Right lung (tissue), 5 donors: ENCODE data around the gene MYL9. TPM values are rescaled to one million over a fixed set of nuclear protein-coding genes. Genes with fewer than 3 reads are reported as not detected.
"Not testable (repeated sequence)": the region's sequence is repeated elsewhere in the genome, so short reads cannot be mapped to it uniquely, and the experiment has no call there.

Source experiments
- DNase-seq, 2 donors: peaks; one replicate each; pipeline ENCODE4 v3.0.0-alpha.2; 2013
- polyA plus RNA-seq, 5 donors: library from polyadenylated mRNA; unstranded; fragments of 120-200 nt; gene quantifications; one replicate each; pipeline versions ENCODE4 v1.2.1 to v1.2.3, GENCODE V29; 2013; ENCODE audit warnings: inconsistent platforms in 1 of 5, low replicate concordance in 1 of 5; ENCODE audit not compliant: insufficient read length in 5 of 5, insufficient read depth in 1 of 5

MYL9 gene
- polyA plus RNA-seq, 5 donors = 177 to 391 (median 226) TPM

GRCh38 chr20:36547186-36548005, 6.1 kb downstream of the MYL9 start:
- DNase-seq = no peak

DNA sequence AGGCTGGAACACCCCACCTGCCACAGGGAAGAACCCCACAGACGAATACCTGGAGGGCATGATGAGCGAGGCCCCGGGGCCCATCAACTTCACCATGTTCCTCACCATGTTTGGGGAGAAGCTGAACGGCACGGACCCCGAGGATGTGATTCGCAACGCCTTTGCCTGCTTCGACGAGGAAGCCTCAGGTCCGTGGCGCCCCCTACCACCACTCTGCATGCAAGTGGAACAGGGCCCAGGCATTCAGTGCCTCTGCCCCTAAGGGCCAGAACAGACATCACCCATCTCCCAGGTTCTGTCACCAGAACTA, 6.6 kb downstream of the MYL9 start:
- DNase-seq = no peak

DNA sequence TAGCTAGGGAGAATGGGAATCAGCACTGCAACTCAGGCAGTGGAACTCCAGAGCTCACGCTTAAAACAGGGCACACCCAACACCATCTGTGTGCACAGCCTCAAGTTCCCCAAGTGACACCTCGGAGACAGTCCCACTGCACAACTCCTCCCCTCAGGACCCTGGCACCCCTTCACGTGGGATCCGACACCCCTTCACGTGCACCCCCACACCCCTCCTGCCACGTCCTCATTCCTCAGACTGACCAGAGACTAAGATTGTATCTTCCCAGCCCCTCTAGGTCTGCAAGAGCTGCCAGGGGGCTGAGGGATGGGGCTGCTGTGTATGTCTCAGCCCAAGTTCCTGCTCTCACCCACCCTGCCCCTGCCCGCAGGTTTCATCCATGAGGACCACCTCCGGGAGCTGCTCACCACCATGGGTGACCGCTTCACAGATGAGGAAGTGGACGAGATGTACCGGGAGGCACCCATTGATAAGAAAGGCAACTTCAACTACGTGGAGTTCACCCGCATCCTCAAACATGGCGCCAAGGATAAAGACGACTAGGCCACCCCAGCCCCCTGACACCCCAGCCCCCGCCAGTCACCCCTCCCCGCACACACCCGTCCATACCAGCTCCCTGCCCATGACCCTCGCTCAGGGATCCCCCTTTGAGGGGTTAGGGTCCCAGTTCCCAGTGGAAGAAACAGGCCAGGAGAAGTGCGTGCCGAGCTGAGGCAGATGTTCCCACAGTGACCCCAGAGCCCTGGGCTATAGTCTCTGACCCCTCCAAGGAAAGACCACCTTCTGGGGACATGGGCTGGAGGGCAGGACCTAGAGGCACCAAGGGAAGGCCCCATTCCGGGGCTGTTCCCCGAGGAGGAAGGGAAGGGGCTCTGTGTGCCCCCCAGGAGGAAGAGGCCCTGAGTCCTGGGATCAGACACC, 7.6 kb downstream of the MYL9 start:
- no peak for DNase-seq

- DNase-seq = no peak
Measured at GRCh38 chr20:36549628-36549941, 8.3 kb downstream of the MYL9 start.

GRCh38 chr20:36549942-36550789, 8.8 kb downstream of the MYL9 start:
- DNase-seq = no peak

DNA sequence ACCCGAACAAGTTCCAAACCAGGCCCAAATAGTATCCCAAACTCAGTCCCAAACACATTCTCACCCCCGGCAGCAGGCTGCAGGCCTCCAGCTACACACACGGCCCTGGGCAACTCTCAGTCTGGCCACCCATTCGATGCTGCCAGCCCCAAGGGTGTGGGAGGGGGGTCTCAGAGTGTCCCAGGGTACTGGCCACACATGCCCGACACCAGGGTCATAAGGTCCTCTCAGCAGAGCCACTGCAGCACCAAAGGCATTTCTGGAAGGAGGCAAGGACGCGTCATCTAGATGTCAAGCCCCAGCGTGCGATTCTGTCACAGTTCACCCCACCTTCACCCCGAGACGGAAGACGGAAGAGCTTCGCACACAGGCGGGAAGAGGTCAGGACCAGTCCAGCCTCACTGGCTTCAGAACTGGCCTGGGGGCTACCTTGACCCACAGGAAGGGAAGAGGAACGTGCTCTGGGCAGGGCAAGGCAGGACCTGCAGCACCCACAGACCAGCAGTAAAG, 9.5 kb downstream of the MYL9 start:
- DNase-seq = no peak

DNA sequence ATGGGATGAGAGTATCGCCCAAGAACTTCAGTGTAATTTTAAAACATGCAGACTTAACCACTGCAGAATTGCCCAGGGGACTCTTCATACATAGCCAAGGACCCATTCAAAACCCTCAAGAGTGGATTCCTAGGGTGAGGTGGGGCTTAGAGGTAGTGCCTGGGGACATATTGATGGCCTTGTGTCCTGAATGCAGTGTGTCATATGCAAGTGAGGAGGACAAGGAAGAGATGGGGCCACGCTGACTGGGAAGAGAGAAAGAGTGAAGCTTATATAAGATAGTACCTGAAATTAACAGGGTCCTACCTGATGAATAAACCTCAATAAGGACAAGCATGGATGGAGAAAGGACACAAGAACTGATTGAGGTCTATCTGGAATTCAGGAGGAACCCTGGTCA, 13.9 kb downstream of the MYL9 start:
- DNase-seq = no peak

GRCh38 chr20:36562724-36563123, 21.4 kb downstream of the MYL9 start:
- no peak for DNase-seq

DNA sequence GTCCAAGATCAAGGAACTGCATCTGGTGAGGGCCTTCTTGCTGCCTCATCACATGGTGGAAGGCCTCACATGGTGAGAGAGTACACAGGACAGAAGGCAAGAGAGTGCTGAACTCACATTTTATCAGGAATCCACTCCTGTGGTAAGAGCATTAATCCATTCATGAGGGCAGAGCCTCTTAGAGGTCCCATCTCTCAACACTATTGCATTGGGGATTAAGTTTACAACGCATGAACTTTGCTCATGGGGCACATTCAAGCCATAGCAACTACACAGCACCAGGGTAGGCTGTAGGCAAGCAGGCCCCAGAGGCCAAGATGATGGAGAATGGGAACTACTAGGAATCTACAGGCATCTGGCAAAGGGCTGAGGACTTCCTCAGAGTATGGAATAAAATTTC, 22.1 kb downstream of the MYL9 start:
- no peak for DNase-seq

- DNase-seq = not testable (repeated sequence)
Measured at GRCh38 chr20:36564078-36564725, 22.9 kb downstream of the MYL9 start.

DNA sequence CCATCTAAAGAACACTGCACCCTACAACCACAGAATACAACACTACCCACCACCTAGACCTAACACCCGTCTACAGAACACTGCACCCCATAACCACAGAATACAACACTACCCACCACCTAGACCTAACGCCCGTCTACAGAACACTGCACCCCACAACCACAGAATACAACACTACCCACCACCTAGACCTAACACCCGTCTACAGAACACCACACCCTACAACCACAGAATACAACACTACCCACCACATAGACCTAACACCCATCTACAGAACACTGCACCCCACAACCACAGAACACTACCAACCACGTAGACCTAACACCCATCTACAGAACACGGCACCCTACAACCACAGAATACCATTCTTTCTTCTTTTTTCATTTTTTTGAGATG, 23.4 kb downstream of the MYL9 start:
- not testable (repeated sequence) for DNase-seq

GRCh38 chr20:36565520-36565919, 24.2 kb downstream of the MYL9 start:
- DNase-seq = no peak

GRCh38 chr20:36569847-36570429, 28.6 kb downstream of the MYL9 start:
- DNase-seq = no peak

DNA sequence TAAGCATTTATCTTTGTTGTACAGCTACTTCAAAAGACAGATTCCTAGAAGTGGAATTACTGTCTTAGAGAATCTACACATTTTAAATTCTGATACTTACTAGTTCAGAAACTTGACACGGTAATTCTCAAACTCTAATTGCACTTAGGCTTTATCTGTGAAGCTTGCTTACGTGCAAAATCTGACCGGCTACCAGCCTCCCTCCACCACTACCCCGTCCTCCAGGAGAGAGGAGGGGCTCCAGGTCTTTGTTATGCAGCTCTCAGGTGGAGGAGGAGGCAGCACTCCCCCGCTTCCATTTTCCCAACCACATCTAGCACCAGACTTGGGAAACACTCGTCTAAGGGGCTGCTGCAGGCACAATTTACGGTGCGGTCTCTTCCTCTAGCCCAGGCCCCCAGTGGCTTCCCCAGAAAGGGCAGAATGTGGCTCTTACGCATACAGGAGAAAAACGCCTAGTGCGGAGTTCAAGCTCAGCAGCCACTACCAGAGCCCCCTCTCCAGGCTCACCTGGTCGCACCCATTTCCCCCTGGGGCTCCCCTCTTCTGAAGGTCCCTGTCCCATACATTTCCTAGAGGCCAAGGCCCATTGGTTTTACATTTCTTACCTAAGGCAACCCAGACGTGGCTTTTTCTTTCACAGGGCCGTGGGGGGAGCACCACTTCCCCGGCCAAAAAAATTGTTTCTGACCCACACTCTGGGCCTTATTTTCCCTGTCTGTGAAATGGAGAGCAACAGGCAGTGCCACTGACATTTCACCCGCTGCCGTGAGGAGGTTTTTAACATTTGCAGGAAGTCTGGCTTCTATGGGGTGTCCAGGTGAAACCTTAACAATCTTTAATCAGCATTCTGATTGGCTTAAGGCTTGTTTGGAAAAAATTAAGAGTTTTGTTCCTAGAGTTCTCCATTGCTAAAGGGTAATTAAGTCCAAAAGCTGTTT, 30.5 kb downstream of the MYL9 start:
- peak; percentile 30 to 45 for DNase-seq

GRCh38 chr20:36572701-36573102, 31.4 kb downstream of the MYL9 start:
- peak; percentile 31 to 48 for DNase-seq

- DNase-seq = peak; percentile 92 to 93
Measured at GRCh38 chr20:36573103-36573797, 31.9 kb downstream of the MYL9 start, which contains the start of gene TGIF2. TSS of gene TGIF2 (plus strand) at chr20:36573597. CDS start at chr20:36578775, 5,178 bp downstream.

DNA sequence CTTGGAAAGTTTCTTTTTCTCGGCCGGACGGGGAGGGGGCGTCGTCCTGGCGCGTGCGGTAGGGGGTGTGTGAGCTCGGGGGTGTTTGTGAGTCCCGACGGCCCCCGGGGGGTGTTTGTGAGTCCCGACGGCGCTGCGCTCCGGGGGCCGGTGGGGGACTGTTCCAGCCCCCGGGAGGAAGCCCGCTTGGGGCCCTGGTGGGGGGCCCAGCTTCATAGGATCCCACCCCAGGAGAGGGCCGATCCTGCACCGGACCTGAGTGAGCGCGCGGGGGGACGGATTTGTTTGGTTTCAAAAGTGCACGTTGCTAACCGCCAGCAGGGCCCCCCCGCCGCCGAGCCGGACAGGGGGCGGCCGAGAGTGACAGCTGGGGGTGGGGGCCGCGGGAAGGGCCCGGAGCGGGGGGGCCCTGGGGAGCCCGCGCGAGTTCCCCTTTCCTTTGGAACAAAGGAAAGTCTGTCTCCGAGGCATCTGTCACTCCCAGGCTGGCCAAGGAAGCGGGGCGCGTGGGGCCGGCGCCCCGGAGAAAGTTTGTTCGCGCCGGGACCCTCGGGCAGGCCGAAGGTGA, 32.6 kb downstream of the MYL9 start:
- DNase-seq = peak in 1 of 2 donors; percentile 56

DNA sequence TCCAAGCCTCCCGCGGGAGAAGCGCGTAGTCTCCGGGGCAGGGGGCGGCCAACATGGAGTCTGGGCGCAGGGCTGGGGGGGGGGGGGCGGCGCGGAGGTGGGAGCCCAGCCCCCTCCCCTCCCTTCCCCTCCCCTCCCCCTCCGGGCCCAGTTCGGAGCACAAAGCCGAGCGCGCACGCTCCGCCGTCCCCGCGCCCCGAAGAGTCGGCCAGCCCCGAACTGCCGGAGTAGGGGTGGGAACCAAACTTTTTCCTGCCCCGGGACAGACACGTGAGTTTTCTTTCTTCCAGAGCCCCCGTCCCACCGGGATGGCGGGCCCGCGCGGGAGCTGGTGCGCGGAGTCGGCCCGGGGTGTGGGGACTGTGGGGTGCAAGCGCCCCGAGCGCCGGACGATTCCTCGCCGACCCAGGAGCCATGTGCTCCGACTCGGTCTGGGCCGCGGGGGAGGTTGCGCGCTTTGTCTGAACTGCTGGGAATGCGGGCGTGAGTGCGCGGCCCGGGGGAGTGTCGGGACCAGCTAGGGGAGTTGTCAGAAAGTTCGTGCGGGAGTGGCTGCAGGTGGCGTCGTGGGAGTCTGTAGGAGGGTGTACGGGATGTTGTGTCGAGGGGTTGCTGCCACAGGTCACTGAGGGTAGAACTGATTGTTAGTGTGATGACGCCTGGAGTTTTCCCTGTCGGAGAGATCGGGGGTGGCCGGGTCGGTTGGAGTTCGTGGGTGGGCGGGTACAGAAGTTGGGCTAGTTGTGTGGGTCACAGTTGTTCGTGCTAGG, 33.2 kb downstream of the MYL9 start:
- peak; percentile 47 to 64 for DNase-seq
